ENCODE measurements around the gene CBLL1. TPM values are rescaled to one million over a fixed set of nuclear protein-coding genes. Genes with fewer than 3 reads are reported as not detected.
A peak's percentile ranks its signal among the peaks of the same experiment; 100 is the strongest.

The CBLL1 gene
- total RNA-seq, 1 donor from 2014 or later: 34.0 TPM

GRCh38 chr7:107721286-107721685, 22.7 kb upstream of the CBLL1 start:
- H3K4me3 Mint-ChIP-seq (ENCODE audit: low read depth): no peak overlapping the region
- H3K9me3 Mint-ChIP-seq (ENCODE audit: low read depth): no peaks in the 10 kb centered on the region
- H3K27me3 Mint-ChIP-seq: peaks cover 8% of the 10 kb centered on the region
- no peak for TF ChIP-seq CTCF (IDR thresholded peaks at IDR 0.05; ENCODE audit: unreplicated experiment)
- no peaks in the 10 kb centered on the region for H3K4me1 Mint-ChIP-seq (ENCODE audit: low read depth)
- H3K36me3 Mint-ChIP-seq (ENCODE audit: insufficient read depth): no peaks in the 10 kb centered on the region
- DNase-seq (ENCODE audit: low spot score, unreplicated experiment): no peak
- H3K27ac Mint-ChIP-seq: no peak overlapping the region

GRCh38 chr7:107723255-107723654, 20.7 kb upstream of the CBLL1 start:
- peaks cover 26% of the 10 kb centered on the region for H3K27me3 Mint-ChIP-seq
- no peak overlapping the region for H3K27ac Mint-ChIP-seq
- H3K4me3 Mint-ChIP-seq (ENCODE audit: low read depth): no peak overlapping the region
- no peaks in the 10 kb centered on the region for H3K36me3 Mint-ChIP-seq (ENCODE audit: insufficient read depth)
- H3K4me1 Mint-ChIP-seq (ENCODE audit: low read depth): no peaks in the 10 kb centered on the region
- DNase-seq (ENCODE audit: low spot score, unreplicated experiment): no peak
- no peaks in the 10 kb centered on the region for H3K9me3 Mint-ChIP-seq (ENCODE audit: low read depth)
- TF ChIP-seq CTCF (IDR thresholded peaks at IDR 0.05; ENCODE audit: unreplicated experiment): no peak

DNA sequence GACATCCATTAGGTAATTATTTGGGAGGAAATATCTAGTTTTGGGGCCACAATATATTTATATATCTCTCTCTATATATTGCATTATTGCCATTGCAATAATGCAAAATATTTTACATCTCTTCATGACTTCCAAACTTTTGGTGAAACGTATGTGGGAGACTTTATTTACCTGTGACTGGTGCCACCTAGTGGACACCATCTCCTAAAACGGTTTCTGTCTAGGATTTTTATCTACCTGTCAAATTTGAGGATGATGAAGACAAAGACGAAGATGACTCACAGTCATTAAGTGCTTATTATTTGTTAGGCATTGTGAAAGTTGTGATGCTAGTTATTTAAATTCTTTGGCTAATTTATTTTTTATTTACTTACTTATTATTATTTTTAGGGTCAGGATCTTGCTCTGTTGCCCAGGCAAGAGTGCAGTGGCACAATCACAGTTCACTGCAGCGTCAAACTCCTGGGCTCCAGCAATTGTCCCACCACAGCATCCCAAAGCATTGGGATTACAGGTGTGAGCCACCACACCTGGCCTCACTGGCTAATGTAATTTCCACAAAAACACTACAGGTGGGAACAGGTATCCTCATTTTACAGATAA, 18.7 kb upstream of the CBLL1 start:
- Mint-ChIP-seq H3K4me3 (ENCODE audit: low read depth) (no peak overlapping the region), H3K36me3 (ENCODE audit: insufficient read depth) (no peaks in the 10 kb centered on the region), H3K27ac (no peak overlapping the region), H3K27me3 (peaks cover 30% of the 10 kb centered on the region), H3K9me3 (ENCODE audit: low read depth) (no peaks in the 10 kb centered on the region), H3K4me1 (ENCODE audit: low read depth) (no peaks in the 10 kb centered on the region)
- peak; percentile 86 for TF ChIP-seq CTCF (IDR thresholded peaks at IDR 0.05; ENCODE audit: unreplicated experiment)
- no peak for DNase-seq (ENCODE audit: low spot score, unreplicated experiment)

DNA sequence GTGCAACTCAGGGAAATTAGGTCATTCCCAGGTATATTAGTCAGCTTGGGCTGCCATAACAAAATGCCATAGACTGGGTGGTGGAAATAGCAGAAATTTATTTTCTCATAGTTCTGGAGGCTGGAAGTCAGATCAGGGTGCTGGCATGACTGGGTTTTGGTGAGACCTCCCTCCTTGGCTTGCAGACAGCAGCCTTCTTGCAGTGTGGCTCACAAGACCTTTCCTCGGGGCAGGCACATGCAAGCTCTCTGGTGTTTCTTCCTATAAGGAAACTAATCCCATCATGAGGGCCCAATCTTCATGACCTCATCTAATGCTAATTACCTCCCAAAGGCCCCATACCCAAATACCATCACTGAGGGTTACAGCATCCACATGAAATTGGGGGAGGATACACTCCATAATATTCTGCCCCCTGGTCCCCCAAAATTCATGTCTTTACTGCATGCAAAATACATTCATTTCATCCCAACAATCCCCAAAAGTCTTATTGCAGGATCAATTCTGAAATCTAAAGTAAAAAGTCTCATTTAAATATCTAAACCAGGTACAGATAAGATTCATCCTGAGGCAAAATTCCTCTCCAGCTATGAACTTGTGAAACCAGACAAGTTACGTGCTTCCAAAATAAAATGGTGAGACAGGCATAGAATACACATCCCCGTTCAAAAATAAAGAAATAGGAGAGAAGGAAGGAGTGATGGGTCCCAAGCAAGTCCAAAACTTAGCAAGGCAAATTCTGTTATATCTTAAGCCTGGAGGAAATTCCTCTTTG, 17.4 kb upstream of the CBLL1 start:
- Mint-ChIP-seq H3K4me1 (ENCODE audit: low read depth) (no peaks in the 10 kb centered on the region), H3K4me3 (ENCODE audit: low read depth) (no peak overlapping the region), H3K27ac (no peak overlapping the region), H3K27me3 (peaks cover 30% of the 10 kb centered on the region), H3K9me3 (ENCODE audit: low read depth) (no peaks in the 10 kb centered on the region), H3K36me3 (ENCODE audit: insufficient read depth) (no peaks in the 10 kb centered on the region)
- no peak for DNase-seq (ENCODE audit: low spot score, unreplicated experiment)
- no peak for TF ChIP-seq CTCF (IDR thresholded peaks at IDR 0.05; ENCODE audit: unreplicated experiment)

GRCh38 chr7:107728276-107728675, 15.7 kb upstream of the CBLL1 start:
- no peaks in the 10 kb centered on the region for H3K4me1 Mint-ChIP-seq (ENCODE audit: low read depth)
- peaks cover 5% of the 10 kb centered on the region for H3K9me3 Mint-ChIP-seq (ENCODE audit: low read depth)
- no peak for TF ChIP-seq CTCF (IDR thresholded peaks at IDR 0.05; ENCODE audit: unreplicated experiment)
- peaks cover 24% of the 10 kb centered on the region for H3K27me3 Mint-ChIP-seq
- H3K27ac Mint-ChIP-seq: no peak overlapping the region
- H3K36me3 Mint-ChIP-seq (ENCODE audit: insufficient read depth): no peaks in the 10 kb centered on the region
- DNase-seq (ENCODE audit: low spot score, unreplicated experiment): no peak
- no peak overlapping the region for H3K4me3 Mint-ChIP-seq (ENCODE audit: low read depth)

Data from progenitor cell of endocrine pancreas (in vitro differentiated cells).